ENCODE data around the gene ESRRB. TPM values are rescaled to one million over a fixed set of nuclear protein-coding genes. Genes with fewer than 3 reads are reported as not detected.

Gene ESRRB
- total RNA-seq, 1 donor from 2014 or later = 0.15 TPM

- no peaks in the 10 kb centered on the region for H3K9me3 Mint-ChIP-seq (ENCODE audit: low read depth)
- no peaks in the 10 kb centered on the region for H3K4me1 Mint-ChIP-seq (ENCODE audit: low read depth)
- H3K4me3 Mint-ChIP-seq (ENCODE audit: unreplicated experiment) = no peak overlapping the region
- DNase-seq (ENCODE audit: low spot score) = no peak
- peaks cover 16% of the 10 kb centered on the region for H3K27me3 Mint-ChIP-seq (ENCODE audit: low read depth)
- TF ChIP-seq CTCF (IDR thresholded peaks at IDR 0.05) = no peak
- no peak overlapping the region for H3K27ac Mint-ChIP-seq (ENCODE audit: unreplicated experiment)
- no peaks in the 10 kb centered on the region for H3K36me3 Mint-ChIP-seq (ENCODE audit: low read depth)
Observed at GRCh38 chr14:76491172-76491930, 115.4 kb downstream of the ESRRB start.

DNA sequence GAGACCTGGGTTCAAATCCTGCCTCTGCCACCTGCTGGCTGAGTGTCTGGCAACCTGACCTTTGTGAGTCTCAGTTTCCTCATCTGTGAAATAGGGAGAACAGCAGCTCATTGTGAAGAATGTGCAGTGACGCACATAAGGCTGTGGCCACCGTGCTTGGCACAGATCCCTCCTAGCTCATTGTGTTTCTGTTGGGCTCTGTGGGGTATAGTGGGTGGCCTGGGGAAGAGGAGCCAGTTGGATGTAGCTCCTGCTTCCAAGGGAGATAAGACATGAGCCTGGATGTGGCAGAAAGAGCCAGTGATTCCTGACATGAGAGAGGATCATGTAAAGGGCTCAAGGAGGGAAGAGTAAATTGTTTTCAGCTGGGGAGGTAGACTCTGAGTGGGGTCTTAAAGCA is 120.0 kb downstream of the ESRRB start:
- Mint-ChIP-seq H3K27ac (ENCODE audit: unreplicated experiment) (no peak overlapping the region), H3K27me3 (ENCODE audit: low read depth) (peaks cover 13% of the 10 kb centered on the region), H3K36me3 (ENCODE audit: low read depth) (no peaks in the 10 kb centered on the region), H3K4me3 (ENCODE audit: unreplicated experiment) (no peak overlapping the region), H3K4me1 (ENCODE audit: low read depth) (no peaks in the 10 kb centered on the region), H3K9me3 (ENCODE audit: low read depth) (no peaks in the 10 kb centered on the region)
- DNase-seq (ENCODE audit: low spot score) = no peak
- no peak for TF ChIP-seq CTCF (IDR thresholded peaks at IDR 0.05)

- no peak overlapping the region for H3K4me3 Mint-ChIP-seq (ENCODE audit: unreplicated experiment)
- TF ChIP-seq CTCF (IDR thresholded peaks at IDR 0.05) = no peak
- no peaks in the 10 kb centered on the region for H3K36me3 Mint-ChIP-seq (ENCODE audit: low read depth)
- no peaks in the 10 kb centered on the region for H3K9me3 Mint-ChIP-seq (ENCODE audit: low read depth)
- no peak for DNase-seq (ENCODE audit: low spot score)
- no peaks in the 10 kb centered on the region for H3K4me1 Mint-ChIP-seq (ENCODE audit: low read depth)
- H3K27ac Mint-ChIP-seq (ENCODE audit: unreplicated experiment) = no peak overlapping the region
- peaks cover 12% of the 10 kb centered on the region for H3K27me3 Mint-ChIP-seq (ENCODE audit: low read depth)
Observed at GRCh38 chr14:76496595-76496994, 120.7 kb downstream of the ESRRB start.

GRCh38 chr14:76497550-76498462 is 121.9 kb downstream of the ESRRB start:
- no peaks in the 10 kb centered on the region for H3K36me3 Mint-ChIP-seq (ENCODE audit: low read depth)
- no peak overlapping the region for H3K27ac Mint-ChIP-seq (ENCODE audit: unreplicated experiment)
- peaks cover 16% of the 10 kb centered on the region for H3K27me3 Mint-ChIP-seq (ENCODE audit: low read depth)
- no peaks in the 10 kb centered on the region for H3K4me1 Mint-ChIP-seq (ENCODE audit: low read depth)
- no peak overlapping the region for H3K4me3 Mint-ChIP-seq (ENCODE audit: unreplicated experiment)
- DNase-seq (ENCODE audit: low spot score) = no peak
- no peaks in the 10 kb centered on the region for H3K9me3 Mint-ChIP-seq (ENCODE audit: low read depth)
- no peak for TF ChIP-seq CTCF (IDR thresholded peaks at IDR 0.05)

- no peaks in the 10 kb centered on the region for H3K36me3 Mint-ChIP-seq (ENCODE audit: low read depth)
- H3K9me3 Mint-ChIP-seq (ENCODE audit: low read depth) = no peaks in the 10 kb centered on the region
Observed at GRCh38 chr14:76498463-76498935, 122.6 kb downstream of the ESRRB start.

More at GRCh38 chr14:76498463-76498935, 122.6 kb downstream of the ESRRB start:
- H3K27me3 Mint-ChIP-seq (ENCODE audit: low read depth) = peaks cover 16% of the 10 kb centered on the region
- DNase-seq (ENCODE audit: low spot score) = no peak
- no peak overlapping the region for H3K27ac Mint-ChIP-seq (ENCODE audit: unreplicated experiment)
- H3K4me3 Mint-ChIP-seq (ENCODE audit: unreplicated experiment) = no peak overlapping the region
- no peak for TF ChIP-seq CTCF (IDR thresholded peaks at IDR 0.05)
- H3K4me1 Mint-ChIP-seq (ENCODE audit: low read depth) = no peaks in the 10 kb centered on the region

Measured in chondrocyte (in vitro differentiated cells).